Stimulated activated CD8-positive, alpha-beta memory T cell treated with anti-CD3 and anti-CD28 coated beads, Interleukin-12 subunit alpha, Interleukin-12 subunit beta, amount 100 ng/mL, for 24 hours (primary cell): ENCODE data around the gene TMBIM1.
A peak's percentile ranks its signal among the peaks of the same experiment; 100 is the strongest.

Experiments used
- DNase-seq: peaks from one replicate; pipeline ENCODE4 v3.0.0-alpha.2; 2020; ENCODE audit errors: extremely low read depth

The TMBIM1 gene

GRCh38 chr2:218292048-218293014 is at the start of gene TMBIM1:
Gene TMBIM1, minus strand, starts transcription at chr2:218292503. Its CDS starts 10,362 bp downstream, at chr2:218282141.
- DNase-seq, result peak; percentile 52

- no peak for DNase-seq
Observed at GRCh38 chr2:218341381-218341780, 49.1 kb upstream of the TMBIM1 start.

GRCh38 chr2:218340656-218341055 is 48.4 kb upstream of the TMBIM1 start:
- no peak for DNase-seq

GRCh38 chr2:218334531-218334930 is 42.2 kb upstream of the TMBIM1 start:
- no peak for DNase-seq

- DNase-seq, result no peak
Observed at GRCh38 chr2:218332920-218333645, 40.8 kb upstream of the TMBIM1 start.

- DNase-seq, result no peak
Observed at GRCh38 chr2:218332288-218332687, 40.0 kb upstream of the TMBIM1 start.

- no peak for DNase-seq
Observed at GRCh38 chr2:218331745-218332144, 39.4 kb upstream of the TMBIM1 start.

- DNase-seq, result no peak
Observed at GRCh38 chr2:218329826-218330593, 37.7 kb upstream of the TMBIM1 start.

GRCh38 chr2:218329027-218329825 is 36.9 kb upstream of the TMBIM1 start:
- no peak for DNase-seq

- DNase-seq, result no peak
Observed at GRCh38 chr2:218328294-218328693, 36.0 kb upstream of the TMBIM1 start.

- DNase-seq, result no peak
Observed at GRCh38 chr2:218327451-218328210, 35.3 kb upstream of the TMBIM1 start.

- DNase-seq, result no peak
Observed at GRCh38 chr2:218326315-218326714, 34.0 kb upstream of the TMBIM1 start.

GRCh38 chr2:218325566-218326160 is 33.4 kb upstream of the TMBIM1 start:
- DNase-seq, result no peak

- DNase-seq, result no peak
Observed at GRCh38 chr2:218323526-218324472, 31.5 kb upstream of the TMBIM1 start.

GRCh38 chr2:218322768-218323525 is 30.6 kb upstream of the TMBIM1 start:
- peak; percentile 15 for DNase-seq

GRCh38 chr2:218320704-218321336 is 28.5 kb upstream of the TMBIM1 start:
- no peak for DNase-seq

GRCh38 chr2:218319813-218320365 is 27.6 kb upstream of the TMBIM1 start:
- no peak for DNase-seq
